K562 (cell line): ENCODE results near the gene ITGAX. TPM values are rescaled to one million over a fixed set of nuclear protein-coding genes. Genes with fewer than 3 reads are reported as not detected.
A peak's percentile ranks its signal among the peaks of the same experiment; 100 is the strongest.

ENCODE experiments used
- BRCA1 ChIP-seq, 2 experiments: fragments of 450-650 bp in 1 of 2; sonication (generic) in 1 of 2; formaldehyde crosslinking in 1 of 2; IDR thresholded peaks; 2 replicates each; pipeline versions ENCODE4 v1.5.0 to v1.6.1; 2017 to 2020; ENCODE audit warnings: mild to moderate bottlenecking in 1 of 2, missing genetic modification reagents in 1 of 2
- C11orf30 ChIP-seq: fragments of 450-650 bp; IDR thresholded peaks from 2 replicates; pipeline ENCODE4 v1.6.1; 2016; ENCODE audit warnings: low read depth, mild to moderate bottlenecking
- E2F1 ChIP-seq: sonication (generic); formaldehyde crosslinking; IDR thresholded peaks from 2 replicates; pipeline ENCODE4 v1.8.1; 2023; ENCODE audit warnings: mild to moderate bottlenecking, missing genetic modification reagents, moderate library complexity
- HDAC1 ChIP-seq, 2 experiments: fragments of 450-650 bp; IDR thresholded peaks; 2 replicates each; pipeline ENCODE4 v1.6.1; 2016 to 2017; ENCODE audit warnings: inconsistent platforms in 1 of 2, mild to moderate bottlenecking in 1 of 2, moderate library complexity in 1 of 2
- L3MBTL2 ChIP-seq: fragments of 450-650 bp; IDR thresholded peaks from 2 replicates; pipeline ENCODE4 v1.6.1; 2016; ENCODE audit warnings: mild to moderate bottlenecking, moderate library complexity
- MTA1 ChIP-seq: fragments of 450-650 bp; IDR thresholded peaks from 2 replicates; pipeline ENCODE4 v1.6.1; 2017; ENCODE audit warnings: borderline replicate concordance
- PRPF4 ChIP-seq: fragments of 200-400 bp; formaldehyde crosslinking; IDR thresholded peaks from one replicate; pipeline ENCODE4 v1.6.1; 2017; ENCODE audit warnings: low read length, low read depth, mild to moderate bottlenecking; ENCODE audit not compliant: insufficient read depth, poor library complexity, severe bottlenecking
- PYGO2 ChIP-seq: fragments of 450-650 bp; IDR thresholded peaks from 2 replicates; pipeline ENCODE4 v1.6.1; 2016; ENCODE audit warnings: mild to moderate bottlenecking, missing genetic modification characterization, moderate library complexity, missing compliant biosample characterization
- RB1 ChIP-seq: fragments of 450-650 bp; IDR thresholded peaks from 2 replicates; pipeline ENCODE4 v1.6.1; 2017; ENCODE audit warnings: low read depth, mild to moderate bottlenecking
- RBFOX2 ChIP-seq: fragments of 200-400 bp; formaldehyde crosslinking; IDR thresholded peaks from 2 replicates; pipeline ENCODE4 v1.6.1; 2017; ENCODE audit warnings: low read depth, mild to moderate bottlenecking, low read length, moderate library complexity
- SFPQ ChIP-seq: fragments of 200-400 bp; formaldehyde crosslinking; IDR thresholded peaks from 2 replicates; pipeline ENCODE4 v1.6.1; 2017; ENCODE audit warnings: mild to moderate bottlenecking, low read depth, low read length, moderate library complexity
- U2AF2 ChIP-seq: fragments of 200-400 bp; formaldehyde crosslinking; optimal IDR thresholded peaks from 2 replicates; pipeline ENCODE3; 2017; ENCODE audit warnings: low read depth, mild to moderate bottlenecking, low read length
- ZNF175 ChIP-seq: fragments of 200-800 bp; sonication (Bioruptor generic); IDR thresholded peaks from 2 replicates; pipeline ENCODE4 v1.6.1; 2016; ENCODE audit warnings: low read depth, mild to moderate bottlenecking, missing genetic modification characterization, missing compliant biosample characterization
- ZNF512 ChIP-seq: IDR thresholded peaks from 2 replicates; pipeline ENCODE4 v1.6.1; 2016; ENCODE audit warnings: missing genetic modification characterization, missing compliant biosample characterization
- polyA plus RNA-seq, 8 experiments: library from polyadenylated mRNA; depleted of rRNA in 4 of 8; stranded (reverse) in 5 of 8; unstranded in 3 of 8; fragments of >200 nt; fragmentation: Nextera tagmentation in 2 of 8; fragmentation: Illumina TruSeq in 1 of 8; extraction: Ambion mirVana in 2 of 8; extraction: Trizol in 1 of 8; gene quantifications; 2 replicates each; pipeline versions ENCODE4 v1.2.1 to v1.2.3, GENCODE V29; 2011 to 2014; ENCODE audit warnings: inconsistent platforms in 1 of 8, missing spikeins in 1 of 8
- total RNA-seq, 7 experiments: library from RNA; depleted of rRNA in 6 of 7; stranded (reverse); fragments of >200 nt in 6 of 7; fragmentation: Illumina TruSeq in 2 of 7; extraction: Trizol in 2 of 7; gene quantifications; 2 replicates each; pipeline versions ENCODE4 v1.2.1 to v1.2.3, GENCODE V29; 2011 to 2021; ENCODE audit warnings: low replicate concordance in 1 of 7
- TF ChIP-seq, protein P1 (sequence below): fragments of 450-650 bp; IDR thresholded peaks from 2 replicates; pipeline ENCODE4 v1.6.1; 2016
- TF ChIP-seq, protein P2 (sequence below): fragments of 450-650 bp; IDR thresholded peaks from 2 replicates; pipeline ENCODE4 v1.6.1; 2018; ENCODE audit not compliant: partially characterized antibody

ITGAX gene
- total and polyA plus RNA-seq, 9 of the 15 experiments (the other 6 are each of a cell fraction or from before 2014, with no cell fraction given), result 0.03 to 0.58 (median 0.14) TPM

GRCh38 chr16:31404353-31405064, 49.5 kb downstream of the ITGAX start (continued):
- TF ChIP-seq, protein P1, sequence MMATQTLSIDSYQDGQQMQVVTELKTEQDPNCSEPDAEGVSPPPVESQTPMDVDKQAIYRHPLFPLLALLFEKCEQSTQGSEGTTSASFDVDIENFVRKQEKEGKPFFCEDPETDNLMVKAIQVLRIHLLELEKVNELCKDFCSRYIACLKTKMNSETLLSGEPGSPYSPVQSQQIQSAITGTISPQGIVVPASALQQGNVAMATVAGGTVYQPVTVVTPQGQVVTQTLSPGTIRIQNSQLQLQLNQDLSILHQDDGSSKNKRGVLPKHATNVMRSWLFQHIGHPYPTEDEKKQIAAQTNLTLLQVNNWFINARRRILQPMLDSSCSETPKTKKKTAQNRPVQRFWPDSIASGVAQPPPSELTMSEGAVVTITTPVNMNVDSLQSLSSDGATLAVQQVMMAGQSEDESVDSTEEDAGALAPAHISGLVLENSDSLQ, result peak; percentile 96
- peak; percentile 69 for TF ChIP-seq C11orf30
- no peak for TF ChIP-seq SFPQ
- TF ChIP-seq E2F1 (CRISPR knock-in tag), result no peak
- 0 out of 2 replicates have a peak, but pooled peaks have one; percentile 33 for TF ChIP-seq MTA1
- no peak for TF ChIP-seq PRPF4
- peak; percentile 87 for TF ChIP-seq ZNF512
- peak; percentile 48; the same call in 1 of the 2 replicates for TF ChIP-seq L3MBTL2
- no peak for TF ChIP-seq RBFOX2
- TF ChIP-seq ZNF175 (CRISPR knock-in tag), result no peak
- TF ChIP-seq PYGO2 (tag), result no peak
- no peak for TF ChIP-seq U2AF2
- peak in 1 of 2 experiments; percentile 71; a peak in 2 of 4 replicates for TF ChIP-seq HDAC1 (IDR thresholded peaks at IDR 0.05)
- TF ChIP-seq BRCA1 (IDR thresholded peaks at IDR 0.05), result no peak
- TF ChIP-seq BRCA1 (CRISPR knock-in tag; IDR thresholded peaks at IDR 0.05), result no peak
- TF ChIP-seq RB1, result no peak
- TF ChIP-seq, protein P2, sequence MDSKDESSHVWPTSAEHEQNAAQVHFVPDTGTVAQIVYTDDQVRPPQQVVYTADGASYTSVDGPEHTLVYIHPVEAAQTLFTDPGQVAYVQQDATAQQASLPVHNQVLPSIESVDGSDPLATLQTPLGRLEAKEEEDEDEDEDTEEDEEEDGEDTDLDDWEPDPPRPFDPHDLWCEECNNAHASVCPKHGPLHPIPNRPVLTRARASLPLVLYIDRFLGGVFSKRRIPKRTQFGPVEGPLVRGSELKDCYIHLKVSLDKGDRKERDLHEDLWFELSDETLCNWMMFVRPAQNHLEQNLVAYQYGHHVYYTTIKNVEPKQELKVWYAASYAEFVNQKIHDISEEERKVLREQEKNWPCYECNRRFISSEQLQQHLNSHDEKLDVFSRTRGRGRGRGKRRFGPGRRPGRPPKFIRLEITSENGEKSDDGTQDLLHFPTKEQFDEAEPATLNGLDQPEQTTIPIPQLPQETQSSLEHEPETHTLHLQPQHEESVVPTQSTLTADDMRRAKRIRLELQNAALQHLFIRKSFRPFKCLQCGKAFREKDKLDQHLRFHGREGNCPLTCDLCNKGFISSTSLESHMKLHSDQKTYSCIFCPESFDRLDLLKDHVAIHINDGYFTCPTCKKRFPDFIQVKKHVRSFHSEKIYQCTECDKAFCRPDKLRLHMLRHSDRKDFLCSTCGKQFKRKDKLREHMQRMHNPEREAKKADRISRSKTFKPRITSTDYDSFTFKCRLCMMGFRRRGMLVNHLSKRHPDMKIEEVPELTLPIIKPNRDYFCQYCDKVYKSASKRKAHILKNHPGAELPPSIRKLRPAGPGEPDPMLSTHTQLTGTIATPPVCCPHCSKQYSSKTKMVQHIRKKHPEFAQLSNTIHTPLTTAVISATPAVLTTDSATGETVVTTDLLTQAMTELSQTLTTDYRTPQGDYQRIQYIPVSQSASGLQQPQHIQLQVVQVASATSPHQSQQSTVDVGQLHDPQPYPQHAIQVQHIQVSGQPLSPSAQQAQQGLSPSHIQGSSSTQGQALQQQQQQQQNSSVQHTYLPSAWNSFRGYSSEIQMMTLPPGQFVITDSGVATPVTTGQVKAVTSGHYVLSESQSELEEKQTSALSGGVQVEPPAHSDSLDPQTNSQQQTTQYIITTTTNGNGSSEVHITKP, result peak; percentile 45
